ENCODE measurements around the gene LRRC74B.

LRRC74B gene

GRCh38 chr22:21009638-21010425, 35.9 kb upstream of the LRRC74B start:
- TF ChIP-seq ZFX (IDR thresholded peaks at IDR 0.05; ENCODE audit: borderline replicate concordance), result no peak
- no peak overlapping the region for H3K27ac ChIP-seq

DNA sequence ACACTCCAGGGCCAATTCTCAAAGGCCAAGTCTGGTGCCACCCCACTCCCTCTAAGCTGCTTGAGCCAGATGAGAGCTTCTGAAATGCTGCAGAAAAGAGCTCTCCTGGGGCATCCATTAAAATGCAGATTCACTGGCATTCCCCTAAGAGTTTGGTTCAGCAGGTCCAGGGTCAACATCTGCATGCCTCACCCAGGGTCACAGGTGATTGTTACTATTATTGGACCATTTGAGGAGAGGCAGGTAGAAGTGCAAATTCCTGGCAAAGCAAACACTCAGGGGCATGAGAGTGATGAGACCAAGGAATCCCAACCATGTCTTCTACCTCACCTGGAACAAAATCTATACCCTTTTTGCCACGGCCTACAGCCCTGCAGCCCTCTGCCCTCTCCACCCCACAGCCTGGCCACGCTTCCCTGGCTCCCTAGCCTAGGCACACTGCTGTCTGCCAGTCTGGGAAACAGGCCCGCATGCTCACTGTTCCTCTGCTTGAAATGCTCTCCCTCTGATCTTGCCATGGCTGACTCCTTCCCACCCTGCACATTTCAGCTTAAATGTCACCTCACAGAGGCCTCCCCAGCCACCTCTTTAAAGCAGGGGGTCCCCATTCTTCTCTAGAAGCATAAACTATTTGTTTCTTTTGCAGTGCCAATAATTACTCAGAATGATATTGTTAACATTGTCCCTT, 35.2 kb upstream of the LRRC74B start:
- no peak overlapping the region for H3K27ac ChIP-seq
- no peak for TF ChIP-seq ZFX (IDR thresholded peaks at IDR 0.05; ENCODE audit: borderline replicate concordance)
- TF ChIP-seq, protein P1, sequence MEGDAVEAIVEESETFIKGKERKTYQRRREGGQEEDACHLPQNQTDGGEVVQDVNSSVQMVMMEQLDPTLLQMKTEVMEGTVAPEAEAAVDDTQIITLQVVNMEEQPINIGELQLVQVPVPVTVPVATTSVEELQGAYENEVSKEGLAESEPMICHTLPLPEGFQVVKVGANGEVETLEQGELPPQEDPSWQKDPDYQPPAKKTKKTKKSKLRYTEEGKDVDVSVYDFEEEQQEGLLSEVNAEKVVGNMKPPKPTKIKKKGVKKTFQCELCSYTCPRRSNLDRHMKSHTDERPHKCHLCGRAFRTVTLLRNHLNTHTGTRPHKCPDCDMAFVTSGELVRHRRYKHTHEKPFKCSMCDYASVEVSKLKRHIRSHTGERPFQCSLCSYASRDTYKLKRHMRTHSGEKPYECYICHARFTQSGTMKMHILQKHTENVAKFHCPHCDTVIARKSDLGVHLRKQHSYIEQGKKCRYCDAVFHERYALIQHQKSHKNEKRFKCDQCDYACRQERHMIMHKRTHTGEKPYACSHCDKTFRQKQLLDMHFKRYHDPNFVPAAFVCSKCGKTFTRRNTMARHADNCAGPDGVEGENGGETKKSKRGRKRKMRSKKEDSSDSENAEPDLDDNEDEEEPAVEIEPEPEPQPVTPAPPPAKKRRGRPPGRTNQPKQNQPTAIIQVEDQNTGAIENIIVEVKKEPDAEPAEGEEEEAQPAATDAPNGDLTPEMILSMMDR (IDR thresholded peaks at IDR 0.05), result no peak

DNA sequence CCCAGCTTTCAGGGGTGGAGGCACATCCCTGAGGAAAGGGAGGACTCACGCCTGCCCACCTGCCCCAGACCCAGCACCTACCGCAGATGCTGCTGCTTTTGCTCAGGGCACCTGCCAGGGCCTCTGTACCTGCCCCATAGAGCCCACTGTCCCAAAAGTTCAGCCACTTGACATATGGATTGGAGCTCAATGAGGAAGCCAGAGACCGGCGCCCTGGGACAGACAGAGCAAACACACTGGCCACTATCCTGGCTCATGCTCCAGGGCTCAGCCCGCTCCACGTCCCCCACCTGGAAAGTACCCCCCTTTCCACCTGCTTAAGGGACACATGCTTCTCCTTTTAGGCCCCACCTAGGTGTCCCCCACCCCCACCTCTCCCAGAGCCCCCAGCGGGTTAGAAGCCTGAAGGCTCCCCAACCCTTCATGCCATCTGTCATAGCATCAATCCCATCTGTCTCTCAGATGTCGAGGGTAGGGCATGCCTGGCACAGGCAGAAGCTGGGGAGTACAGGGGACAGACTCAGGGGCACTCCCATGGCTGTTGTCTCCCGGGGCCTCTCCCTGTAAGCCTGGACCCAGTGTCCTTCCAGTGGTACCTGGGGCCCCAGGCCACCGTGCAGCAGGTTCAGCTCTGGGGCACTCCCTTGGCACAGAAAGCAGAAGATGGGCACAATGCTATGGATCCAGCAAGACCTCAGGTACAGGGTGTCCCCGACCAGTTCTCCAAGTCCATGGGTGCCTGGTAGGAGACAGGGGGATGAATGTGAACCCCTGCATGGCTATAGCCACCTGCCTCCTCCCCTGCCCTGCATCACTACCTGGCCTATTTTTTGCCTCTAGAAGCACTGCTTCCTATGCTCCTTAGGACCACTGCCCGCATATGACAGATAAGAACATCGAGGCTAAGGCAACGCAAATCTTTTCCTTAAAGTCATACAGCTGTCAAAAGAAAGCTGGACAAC, 33.0 kb upstream of the LRRC74B start:
- TF ChIP-seq, protein P1 (IDR thresholded peaks at IDR 0.05), result no peak
- no peak for TF ChIP-seq ZFX (IDR thresholded peaks at IDR 0.05; ENCODE audit: borderline replicate concordance)
- peak overlapping the region; percentile 91 for H3K27ac ChIP-seq

GRCh38 chr22:21013657-21014201, 32.0 kb upstream of the LRRC74B start:
- H3K27ac ChIP-seq, result peak overlapping the region; percentile 91
- TF ChIP-seq ZFX (IDR thresholded peaks at IDR 0.05; ENCODE audit: borderline replicate concordance), result no peak
- TF ChIP-seq, protein P1 (IDR thresholded peaks at IDR 0.05), result no peak

DNA sequence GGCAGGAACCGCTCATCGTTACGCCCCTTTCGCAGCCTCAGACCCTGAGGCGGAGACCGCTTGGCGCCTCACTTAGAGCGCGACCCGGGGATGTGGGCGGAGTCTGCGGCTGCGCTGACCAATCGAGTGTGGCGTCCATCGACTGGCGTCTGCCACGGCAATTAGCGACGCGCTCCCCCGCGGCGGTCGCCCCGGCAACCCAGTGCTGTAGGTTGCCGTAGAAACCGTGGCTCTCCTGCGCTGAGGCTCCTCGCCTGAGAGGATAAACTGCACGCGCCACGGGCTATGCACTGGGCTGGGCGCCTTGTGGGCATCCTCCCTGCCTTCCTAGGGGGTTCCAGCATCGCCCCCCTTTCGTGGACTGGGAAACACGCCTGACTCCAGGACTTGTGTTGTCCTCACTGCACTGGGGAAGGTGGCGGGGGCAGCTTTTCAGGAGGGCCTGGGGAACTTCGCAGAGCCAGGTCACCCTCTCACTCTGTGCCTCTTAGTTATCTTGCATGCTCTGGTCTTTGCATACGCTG, 31.5 kb upstream of the LRRC74B start:
- no peak for TF ChIP-seq ZFX (IDR thresholded peaks at IDR 0.05; ENCODE audit: borderline replicate concordance)
- H3K27ac ChIP-seq, result peak overlapping the region; percentile 91

DNA sequence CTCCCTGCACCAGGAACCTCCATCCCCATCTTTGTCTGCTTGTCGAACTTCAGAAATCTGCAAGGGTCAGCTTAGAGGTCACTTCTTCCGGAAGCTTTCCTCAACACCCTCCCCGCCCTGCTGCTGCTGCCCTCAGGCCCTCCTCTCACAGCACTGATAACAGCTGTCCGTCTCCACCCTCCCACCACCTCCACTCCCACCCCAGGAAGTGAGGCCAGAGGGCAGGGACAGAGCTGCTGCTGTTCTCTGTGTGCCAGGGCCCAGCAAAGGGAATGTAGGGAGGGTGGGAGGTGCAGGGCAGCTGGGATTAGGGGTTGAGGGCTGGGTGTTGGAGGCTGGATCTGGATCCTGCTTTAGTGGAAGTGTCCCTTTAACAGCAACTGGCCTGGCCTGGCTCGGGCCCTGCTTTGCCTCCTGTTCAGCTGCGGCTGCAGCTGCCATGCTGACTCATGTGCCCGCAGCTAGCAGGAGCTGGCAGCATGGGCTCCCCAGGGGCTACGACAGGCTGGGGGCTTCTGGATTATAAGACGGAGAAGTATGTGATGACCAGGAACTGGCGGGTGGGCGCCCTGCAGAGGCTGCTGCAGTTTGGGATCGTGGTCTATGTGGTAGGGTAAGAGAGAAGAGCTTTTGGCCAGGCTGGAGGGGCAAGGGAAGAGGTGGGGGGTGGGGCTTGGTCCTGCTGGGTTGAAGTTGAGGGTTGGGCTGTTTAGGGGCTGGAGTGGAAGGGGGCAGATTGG, 30.9 kb upstream of the LRRC74B start, which contains the start of gene P2RX6:
Gene P2RX6, plus strand, starts transcription at position 440 of the 740 bp plus-strand sequence. Its CDS starts 10 bp downstream, at position 450.
- no peak for TF ChIP-seq ZFX (IDR thresholded peaks at IDR 0.05; ENCODE audit: borderline replicate concordance)
- TF ChIP-seq, protein P1 (IDR thresholded peaks at IDR 0.05), result no peak
- H3K27ac ChIP-seq, result peak within 1 kb of the TSS; percentile 91

DNA sequence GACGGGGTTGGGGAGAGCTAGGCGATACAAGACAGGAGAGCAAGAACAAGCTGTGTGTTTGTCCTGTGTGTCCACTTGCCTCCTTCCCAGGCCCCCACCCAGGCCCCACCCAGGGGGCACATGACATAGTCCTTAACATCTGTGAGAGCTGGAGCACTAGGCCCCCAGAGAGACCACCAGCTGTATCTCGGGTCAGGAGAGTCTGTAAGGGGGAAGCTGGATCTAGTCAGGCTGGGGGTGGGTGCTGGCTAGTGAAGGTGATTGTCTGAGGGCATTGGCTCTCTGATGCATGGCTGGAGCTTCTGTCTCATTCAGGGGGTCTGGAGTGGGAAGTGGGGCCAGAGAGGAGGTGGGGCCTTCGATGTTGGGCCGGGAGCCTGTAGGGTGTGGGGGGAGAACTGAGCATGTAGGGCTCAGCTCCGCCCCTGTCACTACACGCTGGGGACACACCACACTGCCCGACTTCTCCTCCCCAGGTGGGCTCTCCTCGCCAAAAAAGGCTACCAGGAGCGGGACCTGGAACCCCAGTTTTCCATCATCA, 30.2 kb upstream of the LRRC74B start:
- TF ChIP-seq ZFX (IDR thresholded peaks at IDR 0.05; ENCODE audit: borderline replicate concordance), result no peak
- TF ChIP-seq, protein P1 (IDR thresholded peaks at IDR 0.05), result no peak
- H3K27ac ChIP-seq, result peak overlapping the region; percentile 91

All from 22Rv1 (cell line).